HG03521 (cell line): ENCODE results near the gene PLSCR5.

Experiments
- ATAC-seq: cut with Tn5 transposase; IDR thresholded peaks from one replicate; pipeline ENCODE4 v1.9.1; 2021; ENCODE audit warnings: mild to moderate bottlenecking, moderate library complexity; ENCODE audit not compliant: unreplicated experiment

Gene PLSCR5

GRCh38 chr3:146544929-146545528 lies 60.1 kb downstream of the PLSCR5 start:
- no peak for ATAC-seq

- peak; percentile 88 for ATAC-seq
Measured at GRCh38 chr3:146544002-146544928, 60.9 kb downstream of the PLSCR5 start, which contains the start of gene PLSCR1. TSS of gene PLSCR1 (minus strand) at chr3:146544607. CDS start at chr3:146536552, 8,055 bp downstream.

GRCh38 chr3:146543461-146544001 lies 61.6 kb downstream of the PLSCR5 start:
- peak; percentile 13 for ATAC-seq

GRCh38 chr3:146542978-146543377 lies 62.2 kb downstream of the PLSCR5 start:
- no peak for ATAC-seq

- no peak for ATAC-seq
Measured at GRCh38 chr3:146542179-146542578, 63.0 kb downstream of the PLSCR5 start.

- ATAC-seq: no peak
Measured at GRCh38 chr3:146540978-146541377, 64.2 kb downstream of the PLSCR5 start.

GRCh38 chr3:146540236-146540635 lies 64.9 kb downstream of the PLSCR5 start:
- ATAC-seq: no peak

GRCh38 chr3:146539315-146539714 lies 65.8 kb downstream of the PLSCR5 start:
- ATAC-seq: no peak

GRCh38 chr3:146537603-146538002 lies 67.5 kb downstream of the PLSCR5 start:
- no peak for ATAC-seq

- no peak for ATAC-seq
Measured at GRCh38 chr3:146536681-146537080, 68.5 kb downstream of the PLSCR5 start.
